Glutamatergic neuron (in vitro differentiated cells): ENCODE measurements around the gene GPR108. TPM values are rescaled to one million over a fixed set of nuclear protein-coding genes. Genes with fewer than 3 reads are reported as not detected.
"Not testable (repeated sequence)": the region's sequence is repeated elsewhere in the genome, so short reads cannot be mapped to it uniquely, and the experiment has no call there.

Source experiments
- DNase-seq: peaks from one replicate; pipeline ENCODE4 v3.0.0; 2022
- H3K27ac Mint-ChIP-seq: one replicate; pipeline ENCODE4 v1.8.0; 2020; ENCODE audit warnings: mild to moderate bottlenecking, mixed read lengths, inconsistent platforms; ENCODE audit not compliant: unreplicated experiment
- H3K27me3 Mint-ChIP-seq: one replicate; pipeline ENCODE4 v1.8.0; 2020; ENCODE audit warnings: mild to moderate bottlenecking, moderate library complexity, mixed read lengths, inconsistent platforms; ENCODE audit not compliant: unreplicated experiment
- H3K36me3 Mint-ChIP-seq: one replicate; pipeline ENCODE4 v1.8.0; 2020; ENCODE audit warnings: mild to moderate bottlenecking, mixed read lengths, inconsistent platforms; ENCODE audit not compliant: unreplicated experiment
- H3K4me1 Mint-ChIP-seq: one replicate; pipeline ENCODE4 v1.8.0; 2020; ENCODE audit warnings: mild to moderate bottlenecking, low read depth, mixed read lengths, inconsistent platforms; ENCODE audit not compliant: unreplicated experiment
- H3K4me3 Mint-ChIP-seq: one replicate; pipeline ENCODE4 v1.8.0; 2020; ENCODE audit warnings: mild to moderate bottlenecking, mixed read lengths, inconsistent platforms; ENCODE audit not compliant: unreplicated experiment
- H3K9me3 Mint-ChIP-seq: one replicate; pipeline ENCODE4 v1.8.0; 2020; ENCODE audit warnings: mild to moderate bottlenecking, moderate library complexity, mixed read lengths, inconsistent platforms; ENCODE audit not compliant: unreplicated experiment
- total RNA-seq: library from RNA; stranded (reverse); fragmentation: NEBNext Ultra II Directional; extraction: Animal tissue kit (Norgen Biotek cat#: 25700); gene quantifications from one replicate; pipeline ENCODE4 v1.2.1, GENCODE V29; 2021; ENCODE audit not compliant: unreplicated experiment
- TF ChIP-seq, protein P1 (sequence below): fragments of 200-600 bp; sonication (generic); IDR thresholded peaks from one replicate; pipeline ENCODE4 v1.5.0; 2021; ENCODE audit not compliant: partially characterized antibody, unreplicated experiment

Gene GPR108
- total RNA-seq, 1 donor from 2014 or later, result 44.2 TPM

DNA sequence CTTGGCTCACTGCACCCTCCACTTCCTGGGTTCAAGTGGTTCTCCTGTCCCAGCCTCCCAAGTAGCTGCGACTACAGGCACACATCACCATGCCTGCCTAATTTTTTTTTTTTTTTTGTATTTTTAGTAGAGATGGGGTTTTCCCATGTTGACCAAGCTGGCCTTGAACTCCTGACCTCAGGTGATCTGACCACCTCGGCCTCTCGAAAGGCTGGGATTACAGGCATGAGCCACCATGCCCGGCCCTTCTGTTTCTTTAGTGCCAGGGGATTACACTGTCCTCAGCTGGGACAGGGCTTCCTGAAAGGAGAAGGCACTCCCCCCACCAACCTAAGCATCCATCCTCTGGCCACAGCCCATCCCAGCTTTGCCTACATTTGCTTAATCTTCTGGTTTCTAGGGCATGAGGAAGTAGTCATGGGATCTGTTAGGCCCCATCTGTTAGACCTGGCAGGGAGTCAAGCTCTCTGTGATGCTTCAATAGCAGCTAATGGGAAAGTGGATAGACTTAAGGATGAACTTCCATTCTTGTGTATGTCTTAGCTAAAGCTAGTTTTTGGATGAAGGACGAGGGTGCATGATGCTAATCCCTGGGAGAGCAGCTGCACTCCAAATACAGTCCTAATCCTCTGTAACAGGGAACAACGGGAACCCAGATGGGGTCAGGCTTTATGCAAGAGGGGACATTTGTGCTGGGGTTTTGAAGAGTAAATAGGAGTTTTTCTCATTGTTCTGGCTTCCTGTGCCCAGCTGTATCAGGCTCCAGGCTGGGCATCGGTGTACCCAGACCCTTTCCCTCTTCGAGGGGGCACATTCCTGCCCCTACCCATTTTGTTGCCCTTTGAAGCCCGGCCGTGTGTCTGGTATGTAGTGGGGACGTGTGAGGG is 37.7 kb upstream of the GPR108 start:
- TF ChIP-seq, protein P1, sequence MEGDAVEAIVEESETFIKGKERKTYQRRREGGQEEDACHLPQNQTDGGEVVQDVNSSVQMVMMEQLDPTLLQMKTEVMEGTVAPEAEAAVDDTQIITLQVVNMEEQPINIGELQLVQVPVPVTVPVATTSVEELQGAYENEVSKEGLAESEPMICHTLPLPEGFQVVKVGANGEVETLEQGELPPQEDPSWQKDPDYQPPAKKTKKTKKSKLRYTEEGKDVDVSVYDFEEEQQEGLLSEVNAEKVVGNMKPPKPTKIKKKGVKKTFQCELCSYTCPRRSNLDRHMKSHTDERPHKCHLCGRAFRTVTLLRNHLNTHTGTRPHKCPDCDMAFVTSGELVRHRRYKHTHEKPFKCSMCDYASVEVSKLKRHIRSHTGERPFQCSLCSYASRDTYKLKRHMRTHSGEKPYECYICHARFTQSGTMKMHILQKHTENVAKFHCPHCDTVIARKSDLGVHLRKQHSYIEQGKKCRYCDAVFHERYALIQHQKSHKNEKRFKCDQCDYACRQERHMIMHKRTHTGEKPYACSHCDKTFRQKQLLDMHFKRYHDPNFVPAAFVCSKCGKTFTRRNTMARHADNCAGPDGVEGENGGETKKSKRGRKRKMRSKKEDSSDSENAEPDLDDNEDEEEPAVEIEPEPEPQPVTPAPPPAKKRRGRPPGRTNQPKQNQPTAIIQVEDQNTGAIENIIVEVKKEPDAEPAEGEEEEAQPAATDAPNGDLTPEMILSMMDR, result no peak
- peaks cover 3% of the 10 kb centered on the region for H3K27me3 Mint-ChIP-seq
- H3K4me1 Mint-ChIP-seq, result no peaks in the 10 kb centered on the region
- no peak overlapping the region for H3K4me3 Mint-ChIP-seq
- peaks cover 4% of the 10 kb centered on the region for H3K36me3 Mint-ChIP-seq
- DNase-seq, result no peak
- H3K27ac Mint-ChIP-seq, result no peak overlapping the region
- peaks cover 6% of the 10 kb centered on the region for H3K9me3 Mint-ChIP-seq

DNA sequence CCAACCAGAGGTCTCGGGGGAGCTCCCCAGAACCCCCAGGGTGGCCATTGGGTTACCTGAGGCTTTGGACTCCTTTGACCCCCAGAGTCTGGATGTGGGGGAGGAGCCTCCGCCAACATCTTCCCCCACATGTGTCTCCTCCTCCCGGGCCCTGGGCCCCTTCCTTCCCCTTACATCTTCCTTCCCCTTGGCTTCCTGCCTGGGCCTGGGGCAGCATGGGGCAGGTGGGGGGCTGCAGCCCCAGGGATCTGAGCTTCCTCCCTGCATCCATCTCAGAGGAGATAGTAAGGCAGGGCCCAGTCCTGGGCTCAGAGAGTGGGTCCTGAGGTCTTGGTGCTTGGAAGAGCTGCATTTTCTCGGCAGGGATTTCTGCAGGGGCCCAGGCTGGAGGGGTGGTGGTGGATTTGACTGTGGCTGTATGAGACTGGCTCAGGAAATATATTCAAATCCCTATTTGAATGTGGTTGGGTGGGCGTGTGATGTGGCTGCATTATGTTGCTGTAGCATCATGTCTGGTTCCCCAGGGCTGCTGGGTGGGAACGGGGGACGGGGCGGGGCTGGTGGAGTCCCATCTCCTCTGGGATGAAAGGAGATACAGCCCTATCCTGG is 36.0 kb upstream of the GPR108 start:
- peaks cover 6% of the 10 kb centered on the region for H3K9me3 Mint-ChIP-seq
- H3K4me1 Mint-ChIP-seq, result no peaks in the 10 kb centered on the region
- peaks cover 4% of the 10 kb centered on the region for H3K36me3 Mint-ChIP-seq
- TF ChIP-seq, protein P1, result no peak
- no peak for DNase-seq
- no peak overlapping the region for H3K27ac Mint-ChIP-seq
- H3K27me3 Mint-ChIP-seq, result peaks cover 3% of the 10 kb centered on the region
- no peak overlapping the region for H3K4me3 Mint-ChIP-seq

DNA sequence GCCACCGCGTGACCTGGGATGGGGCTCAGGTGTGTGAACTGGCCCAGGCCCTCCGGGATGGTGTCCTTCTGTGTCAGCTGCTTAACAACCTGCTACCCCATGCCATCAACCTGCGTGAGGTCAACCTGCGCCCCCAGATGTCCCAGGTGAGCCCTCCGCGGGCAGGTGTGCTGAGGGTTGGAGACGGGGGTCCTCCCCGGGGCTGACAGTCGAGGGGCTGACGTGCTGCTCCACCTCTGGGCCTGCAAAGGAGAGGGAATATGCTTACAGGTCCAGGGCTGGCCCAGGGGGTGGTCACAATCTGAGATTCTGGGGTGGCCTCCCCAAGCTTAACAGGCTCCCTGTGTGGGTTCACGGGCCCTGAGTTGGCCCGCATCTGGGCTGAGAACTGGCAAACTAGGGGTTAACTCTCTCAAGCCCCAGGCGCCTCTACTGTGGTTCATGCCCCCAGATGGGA is 35.5 kb upstream of the GPR108 start:
- Mint-ChIP-seq H3K27me3 (peaks cover 5% of the 10 kb centered on the region), H3K9me3 (peaks cover 6% of the 10 kb centered on the region), H3K4me3 (no peak overlapping the region), H3K36me3 (peaks cover 4% of the 10 kb centered on the region), H3K27ac (no peak overlapping the region), H3K4me1 (no peaks in the 10 kb centered on the region)
- TF ChIP-seq, protein P1, result no peak
- no peak for DNase-seq

DNA sequence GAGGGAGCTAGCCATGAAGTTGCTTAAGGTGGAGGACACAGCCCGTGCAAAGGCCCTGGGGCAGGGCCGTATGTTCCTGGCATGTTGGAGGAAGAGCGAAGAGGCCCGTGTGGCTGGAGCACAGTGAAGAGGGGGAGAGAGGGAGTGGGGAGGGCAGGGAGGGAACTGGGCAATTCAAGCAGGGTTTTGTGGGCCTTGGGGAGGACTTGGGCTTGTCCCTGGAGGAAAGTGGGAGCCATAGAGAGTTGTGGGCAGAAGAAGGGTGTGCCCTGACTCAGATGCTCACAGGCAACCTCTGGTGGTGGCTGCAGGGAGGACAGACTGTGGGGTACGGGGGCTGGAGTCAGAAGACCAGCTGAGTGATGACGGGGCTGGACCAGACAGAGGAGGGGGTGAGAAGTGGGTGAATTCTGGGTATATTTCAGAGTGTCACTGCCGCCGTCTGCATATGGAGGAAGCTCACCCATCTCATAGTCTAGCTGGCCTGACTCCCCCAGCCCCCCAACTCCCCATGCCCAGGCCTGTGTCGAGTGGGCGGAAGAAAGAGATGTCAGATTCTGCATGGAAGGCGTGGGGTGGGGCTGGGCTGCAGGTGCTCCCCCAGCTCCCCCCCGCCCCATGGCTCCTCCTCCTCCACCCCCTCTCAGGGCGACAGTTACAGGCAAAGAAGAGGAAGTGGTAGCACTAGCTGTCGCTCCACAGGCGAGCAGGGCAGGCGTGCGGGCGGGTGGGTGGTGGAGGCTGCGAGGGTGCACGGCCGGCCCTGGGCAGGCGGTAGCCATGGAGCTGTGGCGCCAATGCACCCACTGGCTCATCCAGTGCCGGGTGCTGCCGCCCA is 34.9 kb upstream of the GPR108 start, which contains the start of gene VAV1:
VAV1 (plus strand) TSS at position 681 of the 838 bp plus-strand sequence; CDS start at position 781, 100 bp downstream.
- H3K27ac Mint-ChIP-seq, result no peak within 1 kb of the TSS
- TF ChIP-seq, protein P1, result no peak
- DNase-seq, result no peak
- peaks cover 4% of the 10 kb centered on the region for H3K36me3 Mint-ChIP-seq
- peaks cover 10% of the 10 kb centered on the region for H3K27me3 Mint-ChIP-seq
- H3K4me3 Mint-ChIP-seq, result no peak within 1 kb of the TSS
- H3K9me3 Mint-ChIP-seq, result peaks cover 8% of the 10 kb centered on the region
- no peaks in the 10 kb centered on the region for H3K4me1 Mint-ChIP-seq

DNA sequence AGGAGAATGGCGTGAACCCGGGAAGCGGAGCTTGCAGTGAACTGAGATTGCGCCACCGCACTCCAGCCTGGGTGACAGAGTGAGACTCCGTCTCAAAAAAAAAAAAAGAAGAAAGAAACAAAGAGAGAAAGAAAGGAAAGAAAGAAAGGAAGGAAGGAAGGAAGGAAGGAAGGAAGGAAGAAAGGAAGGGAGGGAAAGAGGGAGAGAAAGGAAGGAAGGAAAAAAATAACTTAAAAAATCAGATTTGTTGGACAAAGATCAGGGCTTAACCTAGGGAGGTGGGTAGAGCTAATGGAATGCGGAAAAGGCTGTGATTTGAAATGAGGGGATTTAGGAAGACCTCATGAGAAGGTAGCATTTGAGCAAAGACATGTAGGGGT is 34.3 kb upstream of the GPR108 start:
- H3K4me1 Mint-ChIP-seq, H3K9me3 Mint-ChIP-seq, H3K27ac Mint-ChIP-seq, H3K4me3 Mint-ChIP-seq, H3K36me3 Mint-ChIP-seq, DNase-seq: not testable (repeated sequence)
- peaks cover 11% of the 10 kb centered on the region for H3K27me3 Mint-ChIP-seq
